ENCODE data around the gene SLX9.

DNA sequence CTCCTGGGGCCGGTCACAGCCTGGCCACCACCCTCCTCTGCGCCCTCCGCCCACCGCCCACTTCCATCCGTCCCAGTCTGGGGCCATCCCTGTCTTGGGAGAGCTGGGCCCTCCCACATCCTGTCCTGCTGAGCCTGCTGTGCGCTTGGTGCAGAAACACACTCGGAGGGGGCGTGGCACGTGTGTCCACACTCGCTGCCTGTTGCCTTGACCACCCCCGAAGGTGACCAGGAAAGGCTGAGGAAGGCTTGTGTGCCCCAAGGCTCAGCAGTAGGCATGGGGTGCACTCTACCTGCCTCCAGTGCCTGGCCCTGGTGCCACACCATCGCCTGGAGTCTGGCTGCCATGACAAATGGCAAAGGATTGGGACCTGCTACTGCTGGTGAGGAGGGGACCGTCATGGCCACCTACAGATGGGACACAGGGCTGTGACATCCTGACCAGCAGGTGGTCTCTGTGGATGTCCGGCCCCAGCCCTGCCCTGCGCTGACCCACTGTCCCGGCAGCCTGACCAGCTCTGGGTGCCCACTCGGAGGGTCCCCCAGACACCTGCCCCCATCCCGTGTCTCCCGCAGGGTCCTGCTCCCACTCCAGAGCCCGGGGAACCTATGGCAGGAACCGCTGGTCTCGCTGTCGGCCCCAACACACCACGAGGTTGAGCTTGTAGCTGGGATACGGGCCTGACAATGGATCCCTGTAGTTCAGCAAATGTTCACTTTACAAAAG is 43.1 kb upstream of the SLX9 start:
- TF ChIP-seq, protein P1, sequence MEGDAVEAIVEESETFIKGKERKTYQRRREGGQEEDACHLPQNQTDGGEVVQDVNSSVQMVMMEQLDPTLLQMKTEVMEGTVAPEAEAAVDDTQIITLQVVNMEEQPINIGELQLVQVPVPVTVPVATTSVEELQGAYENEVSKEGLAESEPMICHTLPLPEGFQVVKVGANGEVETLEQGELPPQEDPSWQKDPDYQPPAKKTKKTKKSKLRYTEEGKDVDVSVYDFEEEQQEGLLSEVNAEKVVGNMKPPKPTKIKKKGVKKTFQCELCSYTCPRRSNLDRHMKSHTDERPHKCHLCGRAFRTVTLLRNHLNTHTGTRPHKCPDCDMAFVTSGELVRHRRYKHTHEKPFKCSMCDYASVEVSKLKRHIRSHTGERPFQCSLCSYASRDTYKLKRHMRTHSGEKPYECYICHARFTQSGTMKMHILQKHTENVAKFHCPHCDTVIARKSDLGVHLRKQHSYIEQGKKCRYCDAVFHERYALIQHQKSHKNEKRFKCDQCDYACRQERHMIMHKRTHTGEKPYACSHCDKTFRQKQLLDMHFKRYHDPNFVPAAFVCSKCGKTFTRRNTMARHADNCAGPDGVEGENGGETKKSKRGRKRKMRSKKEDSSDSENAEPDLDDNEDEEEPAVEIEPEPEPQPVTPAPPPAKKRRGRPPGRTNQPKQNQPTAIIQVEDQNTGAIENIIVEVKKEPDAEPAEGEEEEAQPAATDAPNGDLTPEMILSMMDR (IDR thresholded peaks at IDR 0.05): no peak
- TF ChIP-seq POLR2A (IDR thresholded peaks at IDR 0.05) (no peak), EP300 (IDR thresholded peaks at IDR 0.05) (no peak)
